SK-N-SH (cell line): ENCODE data around the gene RORB. TPM values are rescaled to one million over a fixed set of nuclear protein-coding genes. Genes with fewer than 3 reads are reported as not detected.

Source experiments
- CTCF ChIA-PET: fragments of 300-600, 350-600 bp; formaldehyde crosslinking; extraction: SDS; loops from one replicate; lab custom pipeline; 2021; lab: Yijun Ruan, JAX
- POLR2A ChIA-PET: fragments of 350-600 bp; sonication (Branson Sonifier 250); formaldehyde crosslinking; extraction: SDS; loops from one replicate; lab custom pipeline; 2020; ENCODE audit warnings: antibody characterized with exemption, inconsistent platforms; lab: Yijun Ruan, JAX
- DNase-seq: peaks from one replicate; pipeline ENCODE4 v3.0.0; 2012
- H2AFZ ChIP-seq: fragments of 200-600 bp; sonication (generic); 2 replicates; pipeline ENCODE4 v1.8.1; 2016; ENCODE audit warnings: antibody characterized with exemption, mild to moderate bottlenecking, low read depth
- H3F3A ChIP-seq: fragments of 200-600 bp; sonication (generic); replicated peaks from 2 replicates; pipeline ENCODE3; 2016; ENCODE audit warnings: antibody characterized with exemption, mild to moderate bottlenecking; ENCODE audit not compliant: insufficient read depth
- H3K27ac ChIP-seq, 2 experiments: fragments of 200-500 bp in 1 of 2; fragments of 200-600 bp in 1 of 2; sonication (Bioruptor generic) in 1 of 2; sonication (generic), shearing (Covaris generic) in 1 of 2; 2 replicates each; pipeline versions ENCODE4 v1.5.1 to v1.6.1; 2014 to 2016; ENCODE audit warnings: low read depth in 2 of 2, inconsistent platforms in 1 of 2, low read length in 1 of 2, mild to moderate bottlenecking in 1 of 2, mixed read lengths in 1 of 2
- H3K27me3 ChIP-seq: fragments of 200-600 bp; sonication (generic), shearing (Covaris generic); 2 replicates; pipeline ENCODE4 v1.6.1; 2016; ENCODE audit warnings: mixed run types; ENCODE audit not compliant: insufficient read depth
- H3K36me3 ChIP-seq, 2 experiments: fragments of 200-500 bp in 1 of 2; fragments of 200-600 bp in 1 of 2; sonication (Bioruptor generic) in 1 of 2; sonication (generic) in 1 of 2; replicated peaks in 1 of 2; 2 replicates each; pipeline versions ENCODE3 to v1.5.1; 2014 to 2016; ENCODE audit warnings: low read length in 1 of 2, mild to moderate bottlenecking in 1 of 2; ENCODE audit not compliant: insufficient read depth in 2 of 2, control insufficient read depth in 1 of 2
- H3K4me1 ChIP-seq, 2 experiments: fragments of 200-500 bp in 1 of 2; fragments of 200-600 bp in 1 of 2; sonication (Bioruptor generic) in 1 of 2; sonication (generic), shearing (Covaris generic) in 1 of 2; 2 replicates each; pipeline versions ENCODE4 v1.5.1 to v1.6.1; 2014 to 2016; ENCODE audit warnings: low read depth in 1 of 2, low read length in 1 of 2, mixed run types in 1 of 2; ENCODE audit not compliant: insufficient read depth in 2 of 2, control insufficient read depth in 1 of 2
- H3K4me2 ChIP-seq: fragments of 200-600 bp; sonication (generic), shearing (Covaris generic); 2 replicates; pipeline ENCODE4 v1.6.1; 2017; ENCODE audit warnings: mixed run types
- H3K4me3 ChIP-seq, 2 experiments: fragments of 200-500 bp in 1 of 2; fragments of 200-600 bp in 1 of 2; sonication (Bioruptor generic) in 1 of 2; sonication (generic), shearing (Covaris generic) in 1 of 2; 2 replicates each; pipeline versions ENCODE4 v1.5.1 to v1.8.1; 2014 to 2016; ENCODE audit warnings: low read depth in 2 of 2, inconsistent platforms in 1 of 2, low read length in 1 of 2, mild to moderate bottlenecking in 1 of 2, mixed read lengths in 1 of 2, moderate library complexity in 1 of 2
- H3K79me2 ChIP-seq: fragments of 200-600 bp; sonication (generic); 2 replicates; pipeline ENCODE4 v1.8.1; 2017; ENCODE audit warnings: mild to moderate bottlenecking; ENCODE audit not compliant: insufficient read depth
- H3K9ac ChIP-seq: fragments of 200-600 bp; sonication (generic); 2 replicates; pipeline ENCODE4 v1.6.1; 2017; ENCODE audit warnings: mixed run types
- H3K9me2 ChIP-seq: fragments of 200-600 bp; sonication (generic); 2 replicates; pipeline ENCODE4 v1.6.1; 2017; ENCODE audit warnings: mixed run types
- H3K9me3 ChIP-seq: fragments of 200-600 bp; sonication (generic); 2 replicates; pipeline ENCODE4 v1.6.1; 2017; ENCODE audit warnings: mixed run types, mild to moderate bottlenecking, moderate library complexity
- H4K20me1 ChIP-seq: fragments of 200-600 bp; sonication (generic); 2 replicates; pipeline ENCODE4 v1.6.1; 2017; ENCODE audit warnings: mild to moderate bottlenecking, mixed run types; ENCODE audit not compliant: insufficient read depth
- EP300 ChIP-seq, 2 experiments: IDR thresholded peaks; 2 replicates each; pipeline versions ENCODE4 v1.4.0 to v1.6.1; 2012; ENCODE audit warnings: borderline replicate concordance in 1 of 2, low read depth in 1 of 2, low read length in 1 of 2
- EZH2phosphoT487 ChIP-seq: fragments of 200-600 bp; sonication (generic); IDR thresholded peaks from 2 replicates; pipeline ENCODE4 v1.6.1; 2017; ENCODE audit warnings: low read depth, mixed run types, mild to moderate bottlenecking, antibody characterized with exemption, moderate library complexity, borderline replicate concordance
- FOSL2 ChIP-seq: IDR thresholded peaks from 2 replicates; pipeline ENCODE4 v1.4.0; 2012; ENCODE audit warnings: low read depth, mild to moderate bottlenecking, moderate library complexity, borderline replicate concordance
- FOXJ3 ChIP-seq: sonication (generic); formaldehyde crosslinking; IDR thresholded peaks from 2 replicates; pipeline ENCODE4 v1.5.1; 2020; ENCODE audit warnings: mild to moderate bottlenecking, missing genetic modification reagents
- GABPA ChIP-seq: IDR thresholded peaks from 2 replicates; pipeline ENCODE4 v1.4.0; 2012; ENCODE audit warnings: low read depth, mild to moderate bottlenecking
- GATA2 ChIP-seq: sonication (generic); formaldehyde crosslinking; IDR thresholded peaks from 2 replicates; pipeline ENCODE4 v1.5.0; 2020; ENCODE audit warnings: mild to moderate bottlenecking, missing genetic modification reagents
- JUND ChIP-seq: IDR thresholded peaks from 2 replicates; pipeline ENCODE4 v1.4.0; 2012
- MEF2A ChIP-seq: IDR thresholded peaks from 2 replicates; pipeline ENCODE4 v1.4.0; 2012; ENCODE audit warnings: low read depth, borderline replicate concordance
- NFIC ChIP-seq: IDR thresholded peaks from 2 replicates; pipeline ENCODE4 v1.4.0; 2012; ENCODE audit warnings: borderline replicate concordance
- PBX3 ChIP-seq: IDR thresholded peaks from 2 replicates; pipeline ENCODE4; 2012
- POLR2AphosphoS5 ChIP-seq: IDR thresholded peaks from 2 replicates; pipeline ENCODE4 v1.6.1; 2012; ENCODE audit warnings: low read depth, low read length
- RAD21 ChIP-seq: IDR thresholded peaks from 2 replicates; pipeline ENCODE4 v1.6.1; 2012; ENCODE audit warnings: mild to moderate bottlenecking, low read length
- RCOR1 ChIP-seq: fragments of 150-350 bp; IDR thresholded peaks from 2 replicates; pipeline ENCODE4 v1.6.1; 2017; ENCODE audit warnings: antibody characterized with exemption, low read length
- RFX5 ChIP-seq: IDR thresholded peaks from 2 replicates; pipeline ENCODE4 v1.6.1; 2012; ENCODE audit warnings: mild to moderate bottlenecking, improper control_type of control experiment, low read length
- RXRA ChIP-seq: IDR thresholded peaks from 2 replicates; pipeline ENCODE4 v1.4.0; 2012; ENCODE audit warnings: low read depth, mild to moderate bottlenecking, borderline replicate concordance
- SIN3A ChIP-seq: IDR thresholded peaks from 2 replicates; pipeline ENCODE4 v1.6.1; 2012; ENCODE audit warnings: low read depth, mild to moderate bottlenecking, low read length, moderate library complexity, borderline replicate concordance
- SMC3 ChIP-seq: IDR thresholded peaks from 2 replicates; pipeline ENCODE4 v1.6.1; 2012; ENCODE audit warnings: low read depth, low read length, improper control_type of control experiment
- TAF1 ChIP-seq: IDR thresholded peaks from 2 replicates; pipeline ENCODE4 v1.6.1; 2012; ENCODE audit warnings: low read depth, mild to moderate bottlenecking, low read length, moderate library complexity, borderline replicate concordance
- TCF12 ChIP-seq: IDR thresholded peaks from 2 replicates; pipeline ENCODE4 v1.4.0; 2012
- TEAD4 ChIP-seq: IDR thresholded peaks from 2 replicates; pipeline ENCODE4 v1.4.0; 2012; ENCODE audit warnings: mild to moderate bottlenecking, borderline replicate concordance; ENCODE audit not compliant: insufficient read depth
- USF1 ChIP-seq: IDR thresholded peaks from 2 replicates; pipeline ENCODE4 v1.4.0; 2012; ENCODE audit warnings: low read depth, borderline replicate concordance
- ZBTB33 ChIP-seq: IDR thresholded peaks from 2 replicates; pipeline ENCODE4 v1.4.0; 2012; ENCODE audit warnings: low read depth, borderline replicate concordance
- WGBS: methylation state at CpG from one replicate; pipeline ENCODE4 v1.1.6; 2017; ENCODE audit warnings: low lambda C conversion rate; 5-methylcytosine and 5-hydroxymethylcytosine counted together
- polyA plus RNA-seq, 3 experiments: library from polyadenylated mRNA; depleted of rRNA; stranded (reverse); fragments of >200 nt; gene quantifications; 2 replicates each; pipeline ENCODE4 v1.2.3, GENCODE V29; 2012

RORB gene
- polyA plus RNA-seq, 1 of the 3 experiments (the other 2 are of a cell fraction) = 0.13 TPM

GRCh38 chr9:74721696-74722660, 224.8 kb downstream of the RORB start:
- CTCF ChIA-PET = interaction anchor here (1.8 kb wide), 1 partner anchor 21 kb away, joined by 6 read pairs; no protein-coding TSS in a partner anchor

GRCh38 chr9:74724317-74724716, 227.2 kb downstream of the RORB start:
- ChIA-PET CTCF (no interaction called here), POLR2A (no interaction called here)
- no peak overlapping the region for H3K9ac ChIP-seq
- H3K4me2 ChIP-seq = no peak overlapping the region
- H3F3A ChIP-seq = no peaks in the 10 kb centered on the region
- DNase-seq = no peak
- no peaks in the 10 kb centered on the region for H3K36me3 ChIP-seq
- H3K9me3 ChIP-seq = no peaks in the 10 kb centered on the region
- no peak overlapping the region for H3K27ac ChIP-seq
- no peak overlapping the region for H3K4me3 ChIP-seq
- no peaks in the 10 kb centered on the region for H4K20me1 ChIP-seq
- H3K9me2 ChIP-seq = no peaks in the 10 kb centered on the region
- H3K4me1 ChIP-seq = no peaks in the 10 kb centered on the region; a peak in 1 of 4 replicates
- no peaks in the 10 kb centered on the region for H3K79me2 ChIP-seq
- no peak overlapping the region for H2AFZ ChIP-seq
- WGBS = 54% methylated on average over 5 of the region's 5 CpGs
- H3K27me3 ChIP-seq = no peaks in the 10 kb centered on the region
- TF ChIP-seq TAF1 (no peak), EZH2phosphoT487 (no peak), TEAD4 (no peak), SIN3A (no peak), RAD21 (no peak), PBX3 (no peak), RFX5 (no peak), NFIC (no peak), MEF2A (no peak), POLR2AphosphoS5 (no peak), RXRA (no peak), USF1 (no peak), JUND (no peak)

More at GRCh38 chr9:74721696-74722660, 224.8 kb downstream of the RORB start:
- Histone ChIP-seq H3K9me2 (no peaks in the 10 kb centered on the region), H3K36me3 (no peaks in the 10 kb centered on the region), H3K79me2 (no peaks in the 10 kb centered on the region), H3K4me1 (no peaks in the 10 kb centered on the region), H4K20me1 (no peaks in the 10 kb centered on the region), H3K27me3 (no peaks in the 10 kb centered on the region), H3K4me3 (no peak overlapping the region), H3K27ac (no peak overlapping the region), H3K4me2 (no peak overlapping the region), H3K9ac (no peak overlapping the region), H3F3A (no peaks in the 10 kb centered on the region), H3K9me3 (no peaks in the 10 kb centered on the region), H2AFZ (no peak overlapping the region)
- POLR2A ChIA-PET = no interaction called here
- DNase-seq = no peak
- 22% methylated on average over 5 of the region's 5 CpGs for WGBS
- TF ChIP-seq ZBTB33 (no peak), EP300 (IDR thresholded peaks at IDR 0.05; ENCODE audit: borderline replicate concordance in 1 of 2, low read depth in 1 of 2, low read length in 1 of 2) (no peak), RXRA (no peak), FOSL2 (no peak), POLR2AphosphoS5 (no peak), GABPA (no peak), FOXJ3 (no peak), GATA2 (CRISPR knock-in tag) (no peak), TAF1 (no peak), TCF12 (no peak), RCOR1 (no peak), SMC3 (no peak)
